Small intestine (tissue), 7 donors: ENCODE data around the gene HOXB4. TPM values are rescaled to one million over a fixed set of nuclear protein-coding genes. Genes with fewer than 3 reads are reported as not detected.

Experiments used
- DNase-seq, 2 donors: peaks; one replicate each; pipeline versions ENCODE4 v3.0.0 to v3.0.0-alpha.2; 2013
- FAIRE-seq: peaks from 2 replicates; lab custom pipeline; 2012; peaks lifted over from hg19 to GRCh38; lab: Jason Lieb, UNC
- H3K27ac ChIP-seq, 3 donors: one replicate each; pipeline ENCODE4 v1.5.1; 2013; ENCODE audit warnings: low read length in 2 of 3, mild to moderate bottlenecking in 2 of 3, control low read depth in 1 of 3, inconsistent platforms in 1 of 3, low read depth in 1 of 3, moderate library complexity in 1 of 3
- H3K27me3 ChIP-seq, 3 donors: one replicate each; pipeline ENCODE4 v1.6.1; 2013; ENCODE audit warnings: low read length in 3 of 3, inconsistent platforms in 1 of 3; ENCODE audit not compliant: control insufficient read depth in 3 of 3, insufficient read depth in 3 of 3
- H3K36me3 ChIP-seq, 3 donors: one replicate each; pipeline ENCODE4 v1.6.1; 2013; ENCODE audit warnings: low read length in 3 of 3, inconsistent platforms in 1 of 3, low read depth in 1 of 3, mild to moderate bottlenecking in 1 of 3, moderate library complexity in 1 of 3; ENCODE audit not compliant: control insufficient read depth in 3 of 3, insufficient read depth in 2 of 3
- H3K4me1 ChIP-seq, 3 donors: one replicate each; pipeline ENCODE4 v1.6.1; 2013; ENCODE audit warnings: low read length in 2 of 3, inconsistent platforms in 1 of 3, low read depth in 1 of 3, mild to moderate bottlenecking in 1 of 3, moderate library complexity in 1 of 3; ENCODE audit not compliant: control insufficient read depth in 3 of 3, insufficient read depth in 2 of 3
- H3K4me3 ChIP-seq, 3 donors: one replicate each; pipeline ENCODE4 v1.5.1; 2013; ENCODE audit warnings: low read length in 3 of 3, control low read depth in 1 of 3, inconsistent platforms in 1 of 3, low read depth in 1 of 3, mild to moderate bottlenecking in 1 of 3, moderate library complexity in 1 of 3
- H3K9me3 ChIP-seq, 2 donors: one replicate each; pipeline ENCODE4 v1.6.1; 2013; ENCODE audit warnings: low read depth in 1 of 2, low read length in 1 of 2; ENCODE audit not compliant: control insufficient read depth in 2 of 2, insufficient read depth in 1 of 2
- WGBS, 3 donors: extraction: QIAGEN DNeasy Blood & Tissue Kit; methylation state at CpG; one replicate each; pipeline ENCODE4 v1.1.7; 2013; 5-methylcytosine and 5-hydroxymethylcytosine counted together
- polyA plus RNA-seq, 4 donors: library from polyadenylated mRNA; stranded (reverse) in 3 of 4; unstranded in 1 of 4; fragments of 200-250 nt in 3 of 4; fragments of 120-200 nt in 1 of 4; gene quantifications; one replicate each; pipeline versions ENCODE4 v1.2.1 to v1.2.3, GENCODE V29; 2013
- donor health status: healthy with polysubstance abuse.
- donor health status: control.
- donor health status: control.
- donor health status: Bipolar disorder and iron deficiency.
- donor health status: healthy.

Gene HOXB4
- polyA plus RNA-seq, 4 donors: 0.27 to 3.1 (median 2.2) TPM; not detected in 1

- Histone ChIP-seq H3K4me1 (peaks cover 0 to 30% (median 3%) of the 10 kb centered on the region in 3 donors), H3K27ac (peak overlapping the region in 2 of 3 donors; percentile 64 to 86), H3K27me3 (peaks cover 0 to 83% (median 8%) of the 10 kb centered on the region in 3 donors), H3K9me3 (no peaks in the 10 kb centered on the region), H3K36me3 (peaks cover 0 to 30% (median 0%) of the 10 kb centered on the region in 3 donors), H3K4me3 (no peak overlapping the region)
- FAIRE-seq: no peak
- no peak for DNase-seq
- 34 to 43% (median 39%) methylated on average over 55 to 70 of the region's 70 CpGs for WGBS, 3 donors
Measured at GRCh38 chr17:48550502-48551213, 27.5 kb downstream of the HOXB4 start.

GRCh38 chr17:48549914-48550501 lies 28.1 kb downstream of the HOXB4 start:
- H3K4me1 ChIP-seq: peaks cover 0 to 32% (median 3%) of the 10 kb centered on the region in 3 donors
- peaks cover 0 to 87% (median 8%) of the 10 kb centered on the region in 3 donors for H3K27me3 ChIP-seq
- DNase-seq: no peak
- H3K4me3 ChIP-seq: no peak overlapping the region
- peak overlapping the region in 2 of 3 donors; percentile 62 to 86 for H3K27ac ChIP-seq
- FAIRE-seq: no peak
- peaks cover 0 to 30% (median 0%) of the 10 kb centered on the region in 3 donors for H3K36me3 ChIP-seq
- WGBS, 3 donors: 57 to 66% (median 63%) methylated on average over 17 to 18 of the region's 18 CpGs
- H3K9me3 ChIP-seq: no peaks in the 10 kb centered on the region

GRCh38 chr17:48549281-48549630 lies 28.9 kb downstream of the HOXB4 start:
- Histone ChIP-seq H3K27ac (peak overlapping the region in 2 of 3 donors; percentile 2 to 62), H3K27me3 (peaks cover 0 to 87% (median 8%) of the 10 kb centered on the region in 3 donors), H3K9me3 (no peaks in the 10 kb centered on the region), H3K4me3 (no peak overlapping the region), H3K36me3 (peaks cover 0 to 25% (median 0%) of the 10 kb centered on the region in 3 donors), H3K4me1 (peaks cover 0 to 26% (median 3%) of the 10 kb centered on the region in 3 donors)
- FAIRE-seq: no peak
- 45 to 62% (median 53%) methylated on average over 3 of the region's 3 CpGs for WGBS, 3 donors
- DNase-seq: no peak

- no peaks in the 10 kb centered on the region for H3K9me3 ChIP-seq
- H3K27me3 ChIP-seq: peaks cover 0 to 87% (median 8%) of the 10 kb centered on the region in 3 donors
- FAIRE-seq (no peak), DNase-seq (no peak)
- H3K36me3 ChIP-seq: peaks cover 0 to 23% (median 0%) of the 10 kb centered on the region in 3 donors
- no peak overlapping the region for H3K4me3 ChIP-seq
- H3K4me1 ChIP-seq: peaks cover 0 to 26% (median 3%) of the 10 kb centered on the region in 3 donors
- peak overlapping the region in 2 of 3 donors; percentile 62 to 80 for H3K27ac ChIP-seq
- WGBS, 3 donors: 46 to 63% (median 58%) methylated on average over 6 of the region's 6 CpGs
Measured at GRCh38 chr17:48548523-48549280, 29.4 kb downstream of the HOXB4 start.

GRCh38 chr17:48547808-48548522 lies 30.2 kb downstream of the HOXB4 start:
- 32 to 48% (median 42%) methylated on average over 24 of the region's 24 CpGs for WGBS, 3 donors
- no peaks in the 10 kb centered on the region for H3K9me3 ChIP-seq
- peaks cover 0 to 26% (median 3%) of the 10 kb centered on the region in 3 donors for H3K4me1 ChIP-seq
- FAIRE-seq (no peak), DNase-seq (peak in 1 of 2 donors; percentile 18)
- peaks cover 0 to 25% (median 0%) of the 10 kb centered on the region in 3 donors for H3K36me3 ChIP-seq
- H3K27me3 ChIP-seq: peaks cover 0 to 88% (median 8%) of the 10 kb centered on the region in 3 donors
- peak overlapping the region in 2 of 3 donors; percentile 80 to 90 for H3K27ac ChIP-seq
- no peak overlapping the region for H3K4me3 ChIP-seq

- DNase-seq (no peak), FAIRE-seq (no peak)
- Histone ChIP-seq H3K27me3 (peaks cover 0 to 88% (median 8%) of the 10 kb centered on the region in 3 donors), H3K9me3 (no peaks in the 10 kb centered on the region), H3K4me1 (peaks cover 0 to 22% (median 3%) of the 10 kb centered on the region in 3 donors), H3K4me3 (peak overlapping the region in 1 of 3 donors; percentile 16), H3K36me3 (peaks cover 0 to 29% (median 0%) of the 10 kb centered on the region in 3 donors), H3K27ac (peak overlapping the region; percentile 27 to 90 (median 74))
- 37 to 43% (median 40%) methylated on average over 10 of the region's 10 CpGs for WGBS, 3 donors
Measured at GRCh38 chr17:48546924-48547807, 31.0 kb downstream of the HOXB4 start.

- H3K4me3 ChIP-seq: peak overlapping the region in 1 of 3 donors; percentile 16
- H3K27ac ChIP-seq: peak overlapping the region; percentile 27 to 90 (median 74)
Measured at GRCh38 chr17:48546137-48546923, 31.8 kb downstream of the HOXB4 start.

More at GRCh38 chr17:48546137-48546923, 31.8 kb downstream of the HOXB4 start:
- FAIRE-seq (no peak), DNase-seq (no peak)
- Histone ChIP-seq H3K4me1 (peaks cover 0 to 19% (median 3%) of the 10 kb centered on the region in 3 donors), H3K36me3 (peaks cover 0 to 25% (median 0%) of the 10 kb centered on the region in 3 donors), H3K27me3 (peaks cover 0 to 88% (median 8%) of the 10 kb centered on the region in 3 donors), H3K9me3 (no peaks in the 10 kb centered on the region)
- 46 to 48% (median 48%) methylated on average over 10 of the region's 10 CpGs for WGBS, 3 donors
